SKM-1 treated with dmso at 0.1 percent for 144 hours (cell line): ENCODE data around the gene CCL4.
A peak's percentile ranks its signal among the peaks of the same experiment; 100 is the strongest.
"Not testable (repeated sequence)": the region's sequence is repeated elsewhere in the genome, so short reads cannot be mapped to it uniquely, and the experiment has no call there.

ENCODE experiments used
- DNase-seq: peaks from one replicate; lab custom pipeline; 2025; ENCODE audit not compliant: unreplicated experiment; lab: John Stamatoyannopoulos, UW

Gene CCL4

DNA sequence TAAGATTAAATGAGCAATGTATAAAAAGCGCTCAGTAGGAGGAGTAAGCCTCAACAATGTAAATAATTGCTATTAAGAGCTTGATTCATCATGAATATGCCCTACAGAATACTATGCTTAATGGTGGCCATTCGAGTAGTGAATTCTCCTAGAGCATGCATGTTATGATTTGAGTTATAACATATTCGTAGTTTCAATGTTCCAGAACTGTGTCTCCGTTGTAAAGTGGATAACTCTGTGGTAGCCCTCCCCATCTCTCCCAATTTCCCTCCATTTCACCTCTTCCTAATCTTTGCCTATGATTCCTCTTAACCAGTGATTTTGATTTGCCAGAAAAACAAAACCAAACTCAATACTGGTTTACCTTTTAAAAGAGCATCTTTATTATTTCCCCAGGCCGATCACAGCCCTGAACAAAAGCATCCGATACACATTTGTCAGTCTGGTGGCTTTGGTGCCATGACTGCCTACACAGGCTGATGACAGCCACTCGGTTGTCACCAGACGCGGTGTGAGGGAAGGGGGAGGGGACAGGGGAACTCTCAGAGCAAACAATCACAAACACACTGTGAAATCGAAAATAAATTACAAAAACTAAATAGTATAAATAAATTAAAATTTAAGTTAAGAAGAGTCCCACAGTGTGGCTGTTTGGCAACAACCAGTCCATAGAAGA lies 15.6 kb upstream of the CCL4 start:
- not testable (repeated sequence) for DNase-seq

DNA sequence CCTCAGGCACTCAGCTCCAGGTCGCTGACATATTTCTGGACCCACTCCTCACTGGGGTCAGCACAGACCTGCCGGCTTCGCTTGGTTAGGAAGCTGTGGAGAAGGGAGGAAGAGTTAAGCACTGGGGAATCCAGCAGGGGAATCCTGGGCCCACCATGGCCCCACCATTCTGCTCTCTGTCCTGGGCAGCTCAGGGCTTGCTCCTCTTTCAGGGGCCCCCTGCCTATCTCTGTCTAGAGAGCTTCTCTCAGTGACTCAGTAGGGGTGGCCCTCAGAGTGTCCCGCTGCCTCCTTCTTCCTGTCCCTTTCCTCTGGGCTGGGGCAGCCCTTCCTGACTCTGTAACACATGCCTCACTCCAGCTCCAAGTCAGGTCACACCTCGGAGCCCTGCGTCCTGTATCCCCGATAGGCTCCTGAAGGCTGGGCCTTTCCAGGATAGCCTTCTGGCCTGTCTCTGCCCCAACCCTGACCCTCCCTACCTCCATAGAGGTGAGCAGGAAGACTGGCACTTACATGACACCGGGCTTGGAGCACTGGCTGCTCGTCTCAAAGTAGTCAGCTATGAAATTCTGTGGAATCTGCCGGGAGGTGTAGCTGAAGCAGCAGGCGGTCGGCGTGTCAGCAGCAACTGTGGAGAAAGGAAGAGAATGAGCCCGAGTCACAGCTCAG lies 14.8 kb upstream of the CCL4 start:
- DNase-seq = no peak

DNA sequence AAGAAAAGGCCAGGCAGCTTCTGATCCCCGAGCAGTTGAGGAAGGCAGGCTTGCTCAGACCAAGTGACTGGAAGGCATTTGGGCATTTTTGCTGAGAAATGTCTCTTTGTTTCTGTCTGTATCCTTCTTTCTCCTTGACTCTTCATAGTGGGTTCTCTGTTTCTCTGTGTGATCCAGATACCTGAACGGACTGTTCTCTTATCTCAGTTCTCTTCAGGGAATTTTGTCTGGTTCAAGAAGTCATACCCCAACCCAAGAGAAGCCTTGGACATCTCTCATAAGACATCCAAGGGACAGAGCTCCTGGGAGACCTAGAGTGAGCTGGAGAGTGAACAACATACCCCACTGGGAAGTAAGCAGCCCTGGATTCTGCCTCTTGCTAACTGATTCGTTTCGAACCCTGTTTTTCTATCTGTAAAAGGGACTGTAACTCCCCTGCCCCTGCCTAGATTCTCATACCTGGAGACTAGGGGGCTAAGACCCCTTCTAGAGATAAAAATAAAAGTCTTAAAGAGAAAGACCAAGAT lies 14.2 kb upstream of the CCL4 start:
- DNase-seq = no peak

DNA sequence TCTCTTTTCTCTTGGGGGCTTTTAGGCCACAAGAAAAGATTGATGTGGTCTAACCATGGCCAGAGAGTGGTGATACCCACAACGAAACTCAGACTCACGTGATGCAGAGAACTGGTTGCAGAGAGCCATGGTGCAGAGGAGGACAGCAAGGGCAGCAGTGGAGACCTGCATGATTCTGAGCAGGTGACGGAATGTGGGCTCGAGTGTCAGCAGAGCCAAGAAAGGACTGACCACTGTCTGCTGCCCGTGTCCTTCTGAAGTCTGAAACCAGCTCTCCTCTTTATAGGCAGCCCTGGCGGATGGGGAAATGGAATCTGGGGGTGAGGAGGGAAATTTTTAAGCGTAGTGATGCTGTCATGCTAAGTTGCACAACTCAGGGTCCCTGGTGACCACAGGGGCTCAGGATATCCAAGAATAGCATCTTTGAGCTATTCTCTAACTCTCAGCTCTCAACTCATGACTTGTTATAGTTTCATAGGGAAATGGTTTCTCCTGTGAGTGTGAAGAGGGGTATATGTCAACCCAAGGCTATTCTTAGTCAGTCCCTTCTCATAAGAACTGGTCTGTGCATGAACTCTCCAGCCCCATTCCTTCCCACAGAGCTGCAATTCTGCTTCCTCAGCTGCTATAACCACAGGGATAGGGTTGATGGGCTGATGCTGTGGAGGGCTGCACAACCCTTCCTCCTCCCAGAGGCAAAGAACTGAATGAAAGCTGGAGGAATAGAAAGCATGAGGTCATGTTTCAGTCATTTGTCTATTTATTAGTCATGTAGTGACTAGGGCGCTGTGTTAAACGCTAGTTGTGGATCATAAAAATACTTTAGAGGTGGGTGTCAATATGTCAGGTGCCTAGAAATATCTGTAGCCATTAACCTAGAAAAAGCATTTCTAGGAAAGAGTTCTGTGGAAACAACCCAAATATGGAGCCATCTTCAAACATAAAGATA lies 13.5 kb upstream of the CCL4 start, which contains the start of gene CCL3:
Gene CCL3, minus strand, starts transcription at position 256 of the 949 bp plus-strand sequence. Its CDS starts 85 bp downstream, at position 171.
- DNase-seq = peak; percentile 87

DNA sequence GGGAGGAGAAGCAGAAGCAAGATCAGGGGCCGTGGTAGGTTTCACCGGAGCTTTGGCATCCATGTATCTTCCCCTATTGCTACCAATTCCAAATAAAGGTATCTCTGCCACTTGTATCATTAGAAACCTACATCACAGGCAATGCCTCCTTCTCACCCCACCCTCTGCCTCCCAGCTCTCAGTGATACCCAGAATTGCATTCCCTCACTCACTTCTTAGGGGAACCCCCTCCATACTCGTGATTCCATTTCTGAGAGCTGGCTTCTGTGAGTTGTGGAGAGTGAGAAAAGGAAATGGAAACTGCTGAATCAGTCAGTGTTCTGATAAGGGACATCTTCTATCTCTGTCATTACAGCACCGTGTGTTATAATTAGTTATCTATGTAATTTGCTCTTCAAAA lies 11.4 kb upstream of the CCL4 start:
- DNase-seq = no peak

DNA sequence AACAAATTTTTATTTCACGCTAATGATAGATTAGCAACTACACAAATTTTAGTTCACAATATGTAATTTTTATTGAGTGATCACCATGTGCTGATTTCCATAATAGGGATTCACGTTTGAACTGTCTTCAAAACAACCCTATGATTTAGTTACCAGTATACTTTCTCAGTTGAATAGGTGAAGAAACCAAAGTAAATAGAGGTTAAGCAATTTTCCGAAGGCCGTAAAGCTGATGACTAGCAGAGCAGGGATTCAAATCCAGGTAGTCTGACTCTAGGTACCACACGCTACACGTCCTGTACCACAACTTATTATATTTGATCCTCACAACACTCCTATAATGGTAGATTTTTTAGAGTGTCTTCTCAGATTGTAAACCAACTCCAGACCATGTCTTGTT lies 10.9 kb upstream of the CCL4 start:
- not testable (repeated sequence) for DNase-seq

DNA sequence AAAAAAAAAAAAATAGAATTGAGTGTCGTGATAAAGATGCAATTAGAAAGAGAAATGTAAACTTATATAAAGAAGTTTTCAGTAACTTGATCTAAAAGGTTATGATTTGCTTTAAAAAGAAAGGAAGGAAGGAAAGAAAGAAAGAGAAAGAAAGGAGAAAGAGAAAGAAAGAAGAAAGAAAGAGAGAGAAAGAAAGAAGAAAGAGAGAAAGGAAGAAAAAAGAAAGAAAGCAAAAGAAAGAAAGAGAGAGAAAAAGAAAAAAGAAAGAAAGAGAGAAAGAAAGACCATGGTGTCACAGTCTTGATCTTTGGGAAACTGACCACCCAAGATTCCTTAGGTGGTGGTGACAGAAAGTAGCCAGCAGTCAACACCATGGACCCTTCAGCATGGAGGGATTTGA lies 9.4 kb upstream of the CCL4 start:
- no peak for DNase-seq

DNA sequence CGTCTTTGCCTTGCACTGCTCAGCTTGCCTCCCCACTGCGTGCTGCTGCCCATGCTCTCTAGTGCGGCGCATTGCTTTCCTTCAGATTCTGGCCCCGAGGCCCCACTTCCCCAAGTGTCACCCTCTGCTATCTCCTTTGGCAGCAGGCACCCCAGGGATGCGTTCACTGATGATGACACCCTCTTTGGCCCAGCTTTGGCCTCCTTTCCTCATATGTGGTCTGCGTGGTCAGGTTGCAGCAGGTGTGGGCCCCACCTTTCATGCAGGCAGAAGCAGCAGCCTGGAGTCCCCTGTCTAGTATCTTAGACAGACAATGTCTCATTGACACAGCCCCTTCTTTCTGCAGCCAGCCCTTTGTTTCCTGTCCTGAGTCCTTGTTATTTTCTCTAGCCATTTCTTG lies 8.9 kb upstream of the CCL4 start:
- DNase-seq = peak; percentile 67

DNA sequence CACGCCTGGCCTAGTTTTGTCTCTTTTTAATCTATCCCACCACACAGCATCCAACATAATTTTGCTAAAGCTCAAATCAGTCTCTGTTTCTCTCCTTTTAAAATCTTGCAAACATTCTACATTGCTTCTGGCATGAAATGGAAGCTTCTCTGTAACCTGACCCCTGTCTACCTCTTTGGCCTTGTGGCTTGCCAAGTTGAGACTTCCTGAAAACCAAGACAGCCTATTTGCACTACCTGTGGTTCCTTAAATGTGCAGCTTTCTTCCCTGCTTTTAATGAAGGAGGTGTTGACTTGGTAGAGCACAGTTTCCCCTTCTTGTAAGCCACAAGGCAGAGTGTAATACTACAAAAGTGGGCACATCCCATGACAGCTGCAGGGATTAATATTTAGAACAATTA lies 7.6 kb upstream of the CCL4 start:
- DNase-seq = peak; percentile 69

DNA sequence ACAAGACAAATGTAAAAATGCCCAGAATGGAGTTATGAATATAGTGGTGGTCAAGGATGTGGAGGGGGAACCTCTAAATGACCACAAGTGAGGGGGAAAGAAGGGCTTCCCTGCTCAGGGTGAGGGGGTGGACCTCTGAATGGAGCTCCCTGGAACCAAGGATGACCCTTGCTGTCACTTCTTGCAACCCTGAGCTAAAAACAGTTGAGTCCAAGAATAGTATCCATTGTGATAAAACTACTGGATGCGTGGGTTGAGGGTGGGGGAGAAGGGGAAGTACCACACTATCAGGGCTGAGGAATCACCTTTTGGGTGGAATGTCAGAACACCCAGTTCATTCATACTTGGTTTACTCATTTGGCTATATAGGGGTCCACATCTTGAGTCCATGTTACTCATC lies 4.6 kb upstream of the CCL4 start:
- not testable (repeated sequence) for DNase-seq

DNA sequence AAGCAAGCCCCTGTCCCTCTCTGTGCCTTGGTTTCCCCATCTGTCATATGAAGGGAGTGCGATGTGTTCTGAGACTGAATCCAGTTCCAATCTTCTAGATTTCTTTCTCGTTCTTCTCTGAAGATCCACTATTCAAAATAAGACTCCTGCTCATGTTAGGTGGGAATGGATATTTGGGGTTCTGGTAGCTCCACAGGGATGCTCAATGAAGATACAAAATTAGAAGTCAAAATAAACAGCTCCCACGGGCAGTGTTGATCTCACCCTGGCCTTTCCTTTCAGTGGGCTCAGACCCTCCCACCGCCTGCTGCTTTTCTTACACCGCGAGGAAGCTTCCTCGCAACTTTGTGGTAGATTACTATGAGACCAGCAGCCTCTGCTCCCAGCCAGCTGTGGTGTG lies 619 bp downstream of the CCL4 start:
- not testable (repeated sequence) for DNase-seq

DNA sequence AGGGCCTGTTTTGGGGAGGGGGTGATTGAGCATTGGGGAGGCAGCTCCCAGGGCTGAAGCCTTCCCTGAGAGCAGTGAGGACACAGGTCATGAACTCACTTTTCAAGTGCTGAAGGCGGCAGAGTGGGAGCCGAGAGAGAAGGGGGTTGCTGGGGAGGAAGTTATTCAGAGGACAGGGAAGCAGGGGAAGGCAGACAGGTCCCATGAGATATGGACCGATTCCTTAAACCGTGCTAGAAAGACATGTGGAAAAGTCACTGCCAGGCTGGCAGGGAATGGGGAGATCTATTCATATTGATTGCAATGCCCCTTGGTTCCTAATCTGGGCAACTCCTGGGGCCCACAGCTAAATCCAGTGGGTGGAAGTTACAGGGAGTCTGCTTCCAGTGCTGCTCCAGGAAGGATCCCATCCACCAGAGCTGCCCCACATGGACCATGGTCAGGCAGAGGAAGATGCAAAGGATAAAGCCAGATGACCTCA lies 1.1 kb downstream of the CCL4 start:
- no peak for DNase-seq

DNA sequence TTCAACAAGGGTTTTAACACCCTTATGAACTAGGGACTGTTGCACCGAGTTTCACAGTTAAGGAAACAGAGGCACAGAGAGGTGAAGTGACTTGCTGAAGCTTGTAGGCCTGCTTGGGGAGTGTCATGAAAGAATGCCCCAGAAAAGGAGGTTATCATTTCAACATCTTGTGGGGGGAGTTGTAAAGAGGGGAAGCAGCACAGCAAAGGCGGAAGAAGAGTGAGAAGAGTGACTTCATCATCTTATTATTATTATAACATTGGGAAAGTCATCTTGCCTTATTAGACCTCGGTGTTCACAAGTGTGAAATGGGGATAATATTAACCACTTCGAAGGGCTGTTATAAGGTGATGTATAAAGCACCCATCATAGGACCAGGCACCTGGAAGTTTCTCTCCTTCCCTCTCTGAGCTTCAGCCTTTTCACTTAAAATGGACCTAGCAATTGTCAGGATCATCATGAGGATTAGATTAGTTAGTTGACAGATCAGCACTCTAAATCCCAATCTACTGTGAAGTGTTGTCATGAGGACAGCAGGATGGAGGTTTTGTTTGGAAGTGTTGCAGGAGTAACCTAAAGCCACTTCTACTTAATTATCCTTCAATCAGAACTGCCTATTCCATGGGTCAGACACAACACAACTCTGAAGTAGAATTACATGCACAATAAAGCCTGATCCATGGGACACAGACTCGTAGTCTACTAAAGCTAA lies 2.3 kb downstream of the CCL4 start:
- no peak for DNase-seq

DNA sequence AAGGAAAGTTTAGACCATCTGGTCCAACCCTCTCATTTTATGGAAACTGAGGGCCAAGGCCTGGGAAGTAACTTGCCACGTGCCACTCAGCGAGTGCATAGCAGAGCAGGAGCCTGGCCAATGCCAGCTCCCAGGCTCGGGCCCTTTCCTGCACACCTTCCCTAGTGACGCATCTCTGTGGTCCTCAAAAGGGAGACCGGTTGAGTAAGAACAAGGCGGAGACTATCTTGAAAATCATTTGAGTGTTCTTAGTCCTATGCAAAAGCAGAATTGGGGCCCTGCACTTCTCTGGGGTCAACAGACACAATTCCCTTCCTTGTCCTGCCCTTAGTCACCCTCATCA lies 2.8 kb downstream of the CCL4 start:
- no peak for DNase-seq

DNA sequence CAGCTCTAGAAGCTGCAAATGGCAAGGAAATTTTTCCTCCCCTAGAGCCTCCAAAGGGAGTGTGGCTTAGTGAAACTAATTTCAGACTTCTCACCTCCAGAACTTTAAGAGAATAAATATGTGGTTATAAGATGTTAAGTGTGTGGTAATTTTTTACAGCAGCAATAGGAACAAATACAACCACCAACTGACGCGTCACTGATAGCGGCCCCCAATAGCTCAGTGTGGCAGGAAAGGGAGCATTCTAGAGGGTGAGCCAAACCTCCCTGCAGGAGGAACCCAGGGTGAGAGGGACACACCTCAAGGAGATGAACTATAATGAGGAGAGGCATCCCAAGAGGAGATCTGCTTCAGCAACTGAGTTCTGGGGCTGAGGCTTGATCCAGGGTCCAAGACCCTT lies 4.0 kb downstream of the CCL4 start:
- DNase-seq = no peak

DNA sequence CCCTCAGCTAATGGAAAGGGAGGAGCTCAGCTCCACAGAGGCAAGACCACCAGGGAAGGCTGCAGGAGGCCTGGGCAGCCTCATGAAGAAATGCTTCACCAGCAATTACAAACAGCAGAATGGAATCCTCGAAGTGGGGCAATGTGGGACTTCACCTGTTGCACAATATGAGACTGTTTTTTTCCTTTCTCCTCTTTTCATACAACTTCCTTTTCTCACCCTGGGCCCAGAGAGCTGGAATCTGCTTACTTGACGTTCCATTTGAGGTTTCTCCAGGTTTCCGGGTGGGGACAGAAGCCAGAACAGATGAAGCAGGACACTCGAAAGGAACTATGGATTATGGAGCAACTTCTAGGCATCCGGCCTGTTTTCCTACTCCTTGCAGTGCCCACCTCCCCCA lies 4.6 kb downstream of the CCL4 start:
- DNase-seq = not testable (repeated sequence)

DNA sequence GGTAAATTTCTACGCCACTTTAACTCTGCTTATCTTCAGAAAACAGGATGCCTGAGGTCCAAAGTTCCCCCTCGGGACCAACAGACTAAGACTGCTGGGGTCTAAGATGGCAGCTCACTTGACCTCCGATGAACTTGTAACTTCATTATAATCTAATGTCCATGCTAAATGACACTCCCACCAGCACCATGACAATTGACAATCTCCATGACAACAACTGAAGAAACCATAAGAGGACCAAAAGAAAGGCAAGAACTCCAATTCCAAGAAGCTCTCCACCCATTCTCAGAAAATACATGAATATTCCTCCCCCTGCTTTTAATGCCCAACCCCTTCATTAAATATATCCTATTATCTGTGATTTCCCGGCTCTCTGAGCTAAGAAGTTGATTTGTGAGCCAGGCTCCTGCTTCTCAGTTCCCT lies 7.5 kb downstream of the CCL4 start:
- no peak for DNase-seq

DNA sequence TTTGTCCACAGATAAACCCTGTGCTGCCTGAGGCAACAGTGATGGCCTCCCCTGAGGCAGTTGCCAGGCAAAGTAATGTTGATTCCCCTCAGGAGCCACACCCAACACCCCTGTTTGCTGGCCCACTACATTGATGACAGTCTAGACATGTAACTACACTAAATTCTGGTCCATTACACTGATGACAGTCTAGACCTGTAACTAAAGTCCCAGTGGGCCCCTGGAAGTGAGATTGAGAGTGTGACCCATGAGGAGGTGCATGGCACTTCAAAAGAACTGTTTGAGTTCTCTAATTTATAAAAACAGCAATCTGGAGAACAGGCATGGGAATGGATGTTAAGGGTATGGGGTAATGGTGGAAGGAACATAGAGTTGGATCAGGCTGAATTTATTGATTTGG lies 8.9 kb downstream of the CCL4 start:
- DNase-seq = no peak

DNA sequence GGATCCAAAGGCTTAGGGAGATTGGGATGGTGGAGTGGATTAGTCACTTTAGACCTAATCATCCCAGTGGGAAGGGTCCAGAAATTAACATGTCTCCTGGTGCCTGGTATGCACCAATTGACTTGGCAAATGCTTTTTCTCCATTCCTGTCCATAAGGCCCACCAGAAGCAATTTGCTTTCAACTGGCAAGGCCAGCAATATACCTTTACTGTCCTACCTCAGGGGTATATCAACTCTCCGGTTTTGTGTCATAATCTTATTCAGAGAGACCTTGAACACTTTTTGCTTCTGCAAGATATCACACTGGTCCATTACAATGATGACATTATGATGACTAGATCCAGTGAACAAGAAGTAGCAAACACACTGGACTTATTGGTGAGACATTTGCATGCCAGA lies 9.5 kb downstream of the CCL4 start:
- DNase-seq = not testable (repeated sequence)

DNA sequence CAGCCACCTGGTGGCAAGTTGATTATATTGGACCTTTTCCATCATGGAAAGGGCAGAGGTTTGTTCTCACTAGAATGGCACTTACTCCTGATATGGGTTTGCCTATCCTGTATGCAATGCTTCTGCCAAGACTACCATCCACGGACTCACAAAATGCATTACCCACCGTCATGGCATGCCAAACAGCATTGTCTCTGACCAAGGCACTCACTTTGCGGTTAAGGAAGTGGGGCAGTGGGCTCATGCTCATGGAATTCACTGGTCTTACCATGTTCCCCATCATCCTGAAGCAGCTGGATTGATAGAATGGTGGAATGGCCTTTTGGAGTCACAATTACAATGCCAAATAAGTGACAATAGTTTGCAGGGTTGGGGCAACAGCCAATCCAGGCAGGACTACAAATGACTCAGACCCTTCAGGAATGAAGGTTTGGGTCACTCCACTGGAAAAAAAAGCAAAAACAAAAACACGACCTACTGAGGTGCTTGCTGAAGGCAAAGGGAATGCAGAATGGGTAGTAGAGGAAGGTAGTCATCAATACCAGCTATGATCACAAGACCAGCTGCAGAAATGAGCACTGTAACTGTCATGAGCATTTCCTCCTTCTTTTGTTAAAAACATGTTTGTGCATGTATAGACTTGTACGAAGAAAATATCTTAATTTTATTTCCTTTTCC lies 11.5 kb downstream of the CCL4 start:
- DNase-seq = not testable (repeated sequence)
